HCT116 (cell line): ENCODE results near the gene PPDPF. TPM values are rescaled to one million over a fixed set of nuclear protein-coding genes. Genes with fewer than 3 reads are reported as not detected.

ENCODE experiments used
- ATAC-seq: fragments of 200-7000 bp; cut with Tn5 transposase; 2 replicates; pipeline ENCODE4 v1.9.1; 2020; ENCODE audit warnings: mild to moderate bottlenecking, moderate library complexity
- BruUV-seq: library from RNA; stranded (reverse); fragments of 400-500 nt; replicated peaks from 2 replicates; lab custom pipeline; 2021; lab: Mats Ljungman, UMichigan
- CTCF ChIA-PET: fragments of 300-600 bp; sonication (Branson Sonifier 250); formaldehyde crosslinking; loops from one replicate; lab custom pipeline; 2021; ENCODE audit warnings: antibody characterized with exemption; lab: Charles Lee
- POLR2A ChIA-PET: fragments of 300-600, 350-600 bp; sonication (Branson Sonifier 250); formaldehyde crosslinking; loops from one replicate; lab custom pipeline; 2021; ENCODE audit warnings: antibody characterized with exemption; lab: Charles Lee
- RAD21 ChIA-PET, 2 experiments: fragments of 300-600 bp; sonication (Branson Sonifier 250); formaldehyde crosslinking; loops; one replicate each; lab custom pipeline; 2023; ENCODE audit warnings: low total read pairs in 2 of 2; ENCODE audit not compliant: uncharacterized antibody in 2 of 2, unreplicated experiment in 2 of 2, low non-redundant PET in 1 of 2; lab: Charles Lee
- DNase-seq: peaks from one replicate; pipeline ENCODE4 v3.0.0-alpha.2; 2010; ENCODE audit warnings: low read depth, low spot score
- H2AFZ ChIP-seq: fragments of 200-600 bp; shearing (Covaris generic), sonication (generic); 2 replicates; pipeline ENCODE4 v1.6.1; 2017; ENCODE audit warnings: low read depth, mixed run types, mixed read lengths, antibody characterized with exemption, low read length; ENCODE audit not compliant: poor library complexity, severe bottlenecking
- H3K27ac ChIP-seq: 2 replicates; pipeline ENCODE4 v1.5.1; 2012; ENCODE audit warnings: low read depth, low read length
- H3K27me3 ChIP-seq: fragments of 200-600 bp; sonication (generic); 2 replicates; pipeline ENCODE4 v1.6.1; 2016; ENCODE audit warnings: mixed run types, low read length, mixed read lengths; ENCODE audit not compliant: insufficient read depth
- H3K36me3 ChIP-seq, 2 experiments: fragments of 200-500 bp in 1 of 2; fragments of 200-600 bp in 1 of 2; sonication (Bioruptor generic) in 1 of 2; sonication (generic) in 1 of 2; 2 replicates each; pipeline versions ENCODE4 v1.5.1 to v1.6.1; 2014 to 2016; ENCODE audit warnings: low read length in 2 of 2, inconsistent platforms in 1 of 2, mixed read lengths in 1 of 2, mixed run types in 1 of 2; ENCODE audit not compliant: insufficient read depth in 2 of 2, control insufficient read depth in 1 of 2
- H3K4me1 ChIP-seq, 2 experiments: fragments of 200-600 bp in 1 of 2; sonication (generic) in 1 of 2; 2 replicates each; pipeline versions ENCODE4 v1.5.1 to v1.6.1; 2012 to 2017; ENCODE audit warnings: low read length in 2 of 2, inconsistent platforms in 1 of 2, mild to moderate bottlenecking in 1 of 2, mixed read lengths in 1 of 2, mixed run types in 1 of 2, moderate library complexity in 1 of 2; ENCODE audit not compliant: insufficient read depth in 2 of 2, control insufficient read depth in 1 of 2
- H3K4me2 ChIP-seq: fragments of 200-600 bp; sonication (generic); 2 replicates; pipeline ENCODE4 v1.6.1; 2017; ENCODE audit warnings: mixed run types, low read length, mixed read lengths
- H3K4me3 ChIP-seq, 2 experiments: fragments of 200-600 bp in 1 of 2; sonication (generic) in 1 of 2; replicated peaks in 1 of 2; 2 replicates each; pipeline ENCODE4 v1.5.1; 2011 to 2016; ENCODE audit warnings: low read length in 2 of 2, control low read depth in 1 of 2, low read depth in 1 of 2, mild to moderate bottlenecking in 1 of 2, mixed read lengths in 1 of 2, mixed run types in 1 of 2
- H3K79me2 ChIP-seq: fragments of 200-600 bp; sonication (generic); 2 replicates; pipeline ENCODE4 v1.6.1; 2017; ENCODE audit warnings: mild to moderate bottlenecking, mixed run types, low read length, moderate library complexity, mixed read lengths; ENCODE audit not compliant: insufficient read depth
- H3K9ac ChIP-seq: fragments of 200-600 bp; sonication (generic); 2 replicates; pipeline ENCODE4 v1.6.1; 2016; ENCODE audit warnings: low read length, mixed read lengths
- H3K9me2 ChIP-seq: fragments of 200-600 bp; sonication (generic), shearing (Covaris generic); 2 replicates; pipeline ENCODE4 v1.6.1; 2017; ENCODE audit warnings: mixed run types, mild to moderate bottlenecking, moderate library complexity; ENCODE audit not compliant: insufficient read depth
- H3K9me3 ChIP-seq, 2 experiments: fragments of 200-500 bp in 1 of 2; fragments of 200-600 bp in 1 of 2; sonication (Bioruptor generic) in 1 of 2; sonication (generic) in 1 of 2; 2 replicates each; pipeline ENCODE4 v1.6.1; 2014 to 2017; ENCODE audit warnings: low read length in 2 of 2, mixed read lengths in 2 of 2, inconsistent platforms in 1 of 2, low read depth in 1 of 2, mild to moderate bottlenecking in 1 of 2, mixed run types in 1 of 2, moderate library complexity in 1 of 2; ENCODE audit not compliant: control insufficient read depth in 1 of 2, insufficient read depth in 1 of 2
- H4K20me1 ChIP-seq: fragments of 200-600 bp; sonication (generic), shearing (Covaris generic); 2 replicates; pipeline ENCODE4 v1.6.1; 2017; ENCODE audit warnings: mixed run types, mild to moderate bottlenecking, moderate library complexity; ENCODE audit not compliant: insufficient read depth
- EGR1 ChIP-seq: IDR thresholded peaks from 2 replicates; pipeline ENCODE4 v1.6.1; 2012; ENCODE audit warnings: low read depth
- ELF1 ChIP-seq: IDR thresholded peaks from 2 replicates; pipeline ENCODE4 v1.6.1; 2012; ENCODE audit warnings: low read depth, borderline replicate concordance
- FOSL1 ChIP-seq: IDR thresholded peaks from 2 replicates; pipeline ENCODE4 v1.6.1; 2012; ENCODE audit warnings: low read depth
- JUND ChIP-seq: IDR thresholded peaks from 2 replicates; pipeline ENCODE4 v1.6.1; 2012
- POLR2A ChIP-seq: IDR thresholded peaks from 2 replicates; pipeline ENCODE4 v1.7.0; 2011; ENCODE audit warnings: borderline replicate concordance; ENCODE audit not compliant: insufficient read depth, insufficient read length; ENCODE audit errors: extremely low read depth
- POLR2AphosphoS5 ChIP-seq: IDR thresholded peaks from 2 replicates; pipeline ENCODE4 v1.6.1; 2011; ENCODE audit warnings: mild to moderate bottlenecking, low read depth, low read length, moderate library complexity
- SP1 ChIP-seq: IDR thresholded peaks from 2 replicates; pipeline ENCODE4 v1.6.1; 2012; ENCODE audit warnings: low read depth
- SRF ChIP-seq: IDR thresholded peaks from 2 replicates; pipeline ENCODE4 v1.6.1; 2012; ENCODE audit warnings: low read depth
- TCF7L2 ChIP-seq: IDR thresholded peaks from 2 replicates; pipeline ENCODE4 v1.7.0; 2011; ENCODE audit warnings: borderline replicate concordance, inconsistent platforms; ENCODE audit not compliant: insufficient read depth, insufficient read length; ENCODE audit errors: extremely low read depth
- YY1 ChIP-seq: IDR thresholded peaks from 2 replicates; pipeline ENCODE4 v1.6.1; 2011; ENCODE audit warnings: low read length, low read depth, moderate library complexity, mild to moderate bottlenecking; ENCODE audit not compliant: insufficient replicate concordance; ENCODE audit errors: extremely low read depth
- intact Hi-C: fragments of 100-400 bp; cut with micrococcal nuclease; formaldehyde crosslinking; loops from 2 replicates; pipeline ENCODE4 v1.10.0; 2022
- total RNA-seq: library from RNA; stranded (reverse); gene quantifications from one replicate; pipeline ENCODE4 v1.2.1, GENCODE V29; 2021; ENCODE audit not compliant: unreplicated experiment
- TF ChIP-seq, protein P1 (sequence below), 3 experiments: fragments of 200-600 bp in 1 of 3; sonication (generic) in 1 of 3; IDR thresholded peaks in 2 of 3; conservative IDR thresholded peaks in 1 of 3; 2 replicates each; pipeline ENCODE4 v1.5.1; 2012 to 2017; ENCODE audit warnings: low read depth in 2 of 3, low read length in 2 of 3, antibody characterized with exemption in 1 of 3, borderline replicate concordance in 1 of 3, control low read depth in 1 of 3, mild to moderate bottlenecking in 1 of 3, mixed read lengths in 1 of 3, mixed run types in 1 of 3, moderate library complexity in 1 of 3; ENCODE audit not compliant: insufficient read depth in 1 of 3
- TF ChIP-seq, protein P2 (sequence below): IDR thresholded peaks from 2 replicates; pipeline ENCODE4 v1.6.1; 2012; ENCODE audit warnings: low read depth
- TF ChIP-seq, protein P3 (sequence below): IDR thresholded peaks from 2 replicates; pipeline ENCODE4 v1.6.1; 2012

The PPDPF gene
- total RNA-seq, 1 experiment from 2014 or later = 346 TPM

DNA sequence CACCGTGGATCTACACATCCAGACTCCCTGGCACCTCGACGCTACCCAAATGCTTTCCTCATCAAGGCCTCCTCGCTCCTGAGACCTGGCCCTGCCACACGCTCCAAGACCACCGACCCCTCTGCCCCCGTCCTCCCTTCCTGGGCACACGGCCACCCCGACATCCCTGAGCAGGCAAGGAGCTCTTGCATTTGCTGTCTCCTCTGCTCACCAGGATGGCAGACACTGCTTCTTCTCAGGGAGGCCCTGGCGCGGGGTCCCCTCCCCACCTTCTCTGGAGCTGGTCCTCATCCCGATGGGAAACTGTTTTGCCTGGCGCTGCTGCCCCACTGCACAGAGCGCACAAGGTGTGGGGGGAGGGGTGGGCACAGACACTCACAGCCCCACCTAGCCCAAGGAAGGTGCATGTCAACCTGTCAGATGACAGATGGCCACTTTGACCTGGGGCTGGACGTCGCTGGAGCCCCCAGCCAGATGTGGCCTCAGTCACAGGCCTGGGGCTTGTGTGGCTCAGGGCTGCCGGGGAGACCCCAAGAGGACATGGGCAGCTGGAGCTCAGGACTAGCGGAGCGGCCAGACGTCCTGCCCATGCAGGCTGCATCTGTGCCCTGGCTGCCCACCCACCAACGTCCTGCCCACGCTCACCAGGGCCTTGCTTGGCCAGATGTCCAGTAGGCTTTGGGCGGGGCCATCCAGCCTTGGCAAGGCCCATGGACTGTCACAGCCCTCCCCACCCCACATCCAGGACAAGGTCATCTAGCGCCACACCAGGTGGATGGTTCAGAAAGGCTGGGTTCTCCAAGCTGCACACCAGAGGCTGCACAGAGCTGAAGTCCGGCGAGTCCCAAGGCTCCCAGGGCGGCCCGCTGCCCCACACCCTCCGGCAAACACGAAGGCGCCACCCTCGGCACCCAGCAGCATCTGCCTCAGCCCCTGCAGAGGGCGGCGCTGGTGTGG lies 41.9 kb upstream of the PPDPF start:
- Histone ChIP-seq H3K4me1 (peaks cover 21 to 35% of the 10 kb centered on the region in 2 experiments), H3K79me2 (no peaks in the 10 kb centered on the region), H3K9me2 (no peaks in the 10 kb centered on the region), H3K4me2 (no peak overlapping the region), H2AFZ (no peak overlapping the region), H3K27ac (no peak overlapping the region), H3K9me3 (no peaks in the 10 kb centered on the region), H3K27me3 (no peaks in the 10 kb centered on the region), H3K9ac (no peak overlapping the region), H3K36me3 (no peaks in the 10 kb centered on the region)
- no peak for ATAC-seq
- CTCF ChIA-PET = no interaction called here
- intact Hi-C loops = no loop called here
- POLR2A ChIA-PET = no interaction called here
- no TSS peak for BruUV-seq
- TF ChIP-seq POLR2AphosphoS5 = no peak
- TF ChIP-seq, protein P1, sequence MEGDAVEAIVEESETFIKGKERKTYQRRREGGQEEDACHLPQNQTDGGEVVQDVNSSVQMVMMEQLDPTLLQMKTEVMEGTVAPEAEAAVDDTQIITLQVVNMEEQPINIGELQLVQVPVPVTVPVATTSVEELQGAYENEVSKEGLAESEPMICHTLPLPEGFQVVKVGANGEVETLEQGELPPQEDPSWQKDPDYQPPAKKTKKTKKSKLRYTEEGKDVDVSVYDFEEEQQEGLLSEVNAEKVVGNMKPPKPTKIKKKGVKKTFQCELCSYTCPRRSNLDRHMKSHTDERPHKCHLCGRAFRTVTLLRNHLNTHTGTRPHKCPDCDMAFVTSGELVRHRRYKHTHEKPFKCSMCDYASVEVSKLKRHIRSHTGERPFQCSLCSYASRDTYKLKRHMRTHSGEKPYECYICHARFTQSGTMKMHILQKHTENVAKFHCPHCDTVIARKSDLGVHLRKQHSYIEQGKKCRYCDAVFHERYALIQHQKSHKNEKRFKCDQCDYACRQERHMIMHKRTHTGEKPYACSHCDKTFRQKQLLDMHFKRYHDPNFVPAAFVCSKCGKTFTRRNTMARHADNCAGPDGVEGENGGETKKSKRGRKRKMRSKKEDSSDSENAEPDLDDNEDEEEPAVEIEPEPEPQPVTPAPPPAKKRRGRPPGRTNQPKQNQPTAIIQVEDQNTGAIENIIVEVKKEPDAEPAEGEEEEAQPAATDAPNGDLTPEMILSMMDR (IDR thresholded peaks at IDR 0.05 in 2 of 3, conservative IDR thresholded peaks at IDR 0.05 in 1 of 3; ENCODE audit: borderline replicate concordance in 1 of 3, insufficient read depth in 1 of 3, low read depth in 2 of 3, low read length in 2 of 3) = no peak
- TF ChIP-seq SRF = no peak
- no peak for TF ChIP-seq FOSL1
- TF ChIP-seq, protein P2, sequence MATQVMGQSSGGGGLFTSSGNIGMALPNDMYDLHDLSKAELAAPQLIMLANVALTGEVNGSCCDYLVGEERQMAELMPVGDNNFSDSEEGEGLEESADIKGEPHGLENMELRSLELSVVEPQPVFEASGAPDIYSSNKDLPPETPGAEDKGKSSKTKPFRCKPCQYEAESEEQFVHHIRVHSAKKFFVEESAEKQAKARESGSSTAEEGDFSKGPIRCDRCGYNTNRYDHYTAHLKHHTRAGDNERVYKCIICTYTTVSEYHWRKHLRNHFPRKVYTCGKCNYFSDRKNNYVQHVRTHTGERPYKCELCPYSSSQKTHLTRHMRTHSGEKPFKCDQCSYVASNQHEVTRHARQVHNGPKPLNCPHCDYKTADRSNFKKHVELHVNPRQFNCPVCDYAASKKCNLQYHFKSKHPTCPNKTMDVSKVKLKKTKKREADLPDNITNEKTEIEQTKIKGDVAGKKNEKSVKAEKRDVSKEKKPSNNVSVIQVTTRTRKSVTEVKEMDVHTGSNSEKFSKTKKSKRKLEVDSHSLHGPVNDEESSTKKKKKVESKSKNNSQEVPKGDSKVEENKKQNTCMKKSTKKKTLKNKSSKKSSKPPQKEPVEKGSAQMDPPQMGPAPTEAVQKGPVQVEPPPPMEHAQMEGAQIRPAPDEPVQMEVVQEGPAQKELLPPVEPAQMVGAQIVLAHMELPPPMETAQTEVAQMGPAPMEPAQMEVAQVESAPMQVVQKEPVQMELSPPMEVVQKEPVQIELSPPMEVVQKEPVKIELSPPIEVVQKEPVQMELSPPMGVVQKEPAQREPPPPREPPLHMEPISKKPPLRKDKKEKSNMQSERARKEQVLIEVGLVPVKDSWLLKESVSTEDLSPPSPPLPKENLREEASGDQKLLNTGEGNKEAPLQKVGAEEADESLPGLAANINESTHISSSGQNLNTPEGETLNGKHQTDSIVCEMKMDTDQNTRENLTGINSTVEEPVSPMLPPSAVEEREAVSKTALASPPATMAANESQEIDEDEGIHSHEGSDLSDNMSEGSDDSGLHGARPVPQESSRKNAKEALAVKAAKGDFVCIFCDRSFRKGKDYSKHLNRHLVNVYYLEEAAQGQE = no peak
- no peak for TF ChIP-seq POLR2A
- TF ChIP-seq TCF7L2 = no peak
- no peak for TF ChIP-seq ELF1
- no peak for TF ChIP-seq YY1
- TF ChIP-seq JUND = no peak
- TF ChIP-seq EGR1 = no peak
- TF ChIP-seq SP1 = no peak
- TF ChIP-seq, protein P3, sequence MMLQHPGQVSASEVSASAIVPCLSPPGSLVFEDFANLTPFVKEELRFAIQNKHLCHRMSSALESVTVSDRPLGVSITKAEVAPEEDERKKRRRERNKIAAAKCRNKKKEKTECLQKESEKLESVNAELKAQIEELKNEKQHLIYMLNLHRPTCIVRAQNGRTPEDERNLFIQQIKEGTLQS = no peak
- TF ChIP-seq, all 23 proteins: peak for 0
- no peak overlapping the region for H3K4me3 ChIP-seq
- H4K20me1 ChIP-seq = no peaks in the 10 kb centered on the region
- DNase-seq = no peak
- RAD21 ChIA-PET = no interaction called here
